A549 treated with CORT108297 at 1 μM for 4 hours (cell line): ENCODE measurements around the gene SERHL2. TPM values are rescaled to one million over a fixed set of nuclear protein-coding genes. Genes with fewer than 3 reads are reported as not detected.

Source experiments
- total RNA-seq: library from RNA; stranded (reverse); fragments of 200-300 nt; extraction: Qiagen RNA extraction; gene quantifications from 5 replicates; pipeline ENCODE4 v1.2.3, GENCODE V29; 2022

The SERHL2 gene, protein sequence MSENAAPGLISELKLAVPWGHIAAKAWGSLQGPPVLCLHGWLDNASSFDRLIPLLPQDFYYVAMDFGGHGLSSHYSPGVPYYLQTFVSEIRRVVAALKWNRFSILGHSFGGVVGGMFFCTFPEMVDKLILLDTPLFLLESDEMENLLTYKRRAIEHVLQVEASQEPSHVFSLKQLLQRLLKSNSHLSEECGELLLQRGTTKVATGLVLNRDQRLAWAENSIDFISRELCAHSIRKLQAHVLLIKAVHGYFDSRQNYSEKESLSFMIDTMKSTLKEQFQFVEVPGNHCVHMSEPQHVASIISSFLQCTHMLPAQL
- total RNA-seq, result 0.12 to 0.37 TPM (median 0.25 TPM) in 5 replicates

GRCh38 chr22:42553475-42554361, at the start of gene SERHL2:
Gene SERHL2 (plus strand): TSS chr22:42553956. CDS start chr22:42554021, 65 bp downstream.

DNA sequence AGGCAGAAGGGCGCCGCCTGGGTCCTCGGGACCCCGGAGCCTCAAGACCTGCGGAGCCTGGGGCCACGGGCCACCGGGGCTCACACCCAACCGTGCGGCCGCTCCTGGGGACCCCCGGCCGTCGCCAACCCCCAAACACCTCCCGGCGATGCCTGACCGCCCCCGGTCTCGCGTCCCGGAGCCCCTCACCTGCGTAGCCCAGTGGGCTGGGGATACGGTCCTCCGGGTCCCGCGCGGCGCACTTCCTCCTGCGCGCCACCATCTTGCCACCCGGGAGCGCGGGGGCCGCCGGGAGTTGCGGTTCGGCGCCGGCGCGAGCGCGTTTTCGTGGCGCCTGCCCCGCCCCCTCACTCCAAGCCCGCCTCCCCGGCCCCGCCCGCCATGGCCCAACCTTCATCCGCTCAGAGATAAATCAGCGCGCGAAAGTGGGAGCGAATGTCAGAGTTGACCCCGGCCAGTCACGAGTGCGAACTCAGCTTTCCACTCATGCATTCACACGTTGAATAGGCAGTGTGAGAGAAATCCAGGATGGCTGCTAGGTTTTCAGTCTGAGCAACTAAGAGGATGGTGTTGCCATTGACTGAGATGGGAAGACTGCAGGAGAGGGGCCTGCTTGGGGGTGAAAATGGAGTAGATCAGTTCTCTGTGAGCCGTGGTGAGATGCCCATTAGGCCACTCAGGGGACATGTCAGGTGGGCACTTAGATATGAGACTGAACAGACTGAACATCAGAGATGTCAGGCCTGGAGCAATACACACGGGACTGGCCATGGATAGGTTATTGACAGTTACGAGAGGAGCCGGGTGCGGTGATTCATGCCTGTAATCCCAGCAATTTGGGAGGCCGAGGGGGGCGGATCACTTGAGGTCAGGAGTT, 34.0 kb upstream of the SERHL2 start, which contains the start of gene RRP7A:
Gene RRP7A, minus strand, starts transcription at position 272 of the 877 bp plus-strand sequence. Its CDS starts 10 bp downstream, at position 262.

GRCh38 chr22:42614312-42615091, 60.7 kb downstream of the SERHL2 start, which contains the start of gene POLDIP3:
Gene POLDIP3 (minus strand): TSS chr22:42614883. CDS start chr22:42614857, 26 bp downstream.

Other genes starting within 250 kb of the SERHL2 start
- 0.01 TPM in 2 of 5 replicates, not detected in the others for gene NFAM1, start 121.6 kb upstream of the SERHL2 start, total RNA-seq
- gene RRP7A, start 34.2 kb upstream of the SERHL2 start, total RNA-seq, result 45.0 to 59.0 TPM (median 54.4 TPM) in 5 replicates
- 39.1 to 41.3 TPM (median 40.1 TPM) in 5 replicates for gene POLDIP3, start 60.9 kb downstream of the SERHL2 start, total RNA-seq
- gene ATP5MGL, start 86.6 kb downstream of the SERHL2 start, total RNA-seq, result not detected in 5 replicates
- gene CYB5R3, start 95.4 kb downstream of the SERHL2 start, total RNA-seq, result 86.9 to 120 TPM (median 116 TPM) in 5 replicates
- 13.4 to 19.4 TPM (median 17.6 TPM) in 5 replicates for gene A4GALT, start 166.9 kb downstream of the SERHL2 start, total RNA-seq